Peyer's patch (tissue), 4 donors: ENCODE data around the gene MRPS23. TPM values are rescaled to one million over a fixed set of nuclear protein-coding genes. Genes with fewer than 3 reads are reported as not detected.

Experiments
- DNase-seq, 3 donors: peaks; one replicate each; pipeline ENCODE4 v3.0.0-alpha.2; 2017 to 2019
- H3K27ac ChIP-seq, 4 donors: fragments of 200-600 bp; sonication (generic); one replicate each; pipeline ENCODE4 v1.5.1; 2016 to 2019
- H3K27me3 ChIP-seq, 2 donors: fragments of 200-600 bp; sonication (generic); one replicate each; pipeline ENCODE4 v1.5.1; 2019
- H3K36me3 ChIP-seq, 3 donors: fragments of 200-600 bp; sonication (generic); one replicate each; pipeline ENCODE4 v1.5.1; 2016 to 2019
- H3K4me1 ChIP-seq, 4 donors: fragments of 200-600 bp; sonication (generic); one replicate each; pipeline ENCODE4 v1.5.1; 2016 to 2019
- H3K4me3 ChIP-seq, 4 donors: fragments of 200-600 bp; sonication (generic); 1 replicate in 3 of 4; 2 replicates in 1 of 4; pipeline ENCODE4 v1.5.1; 2016 to 2019; ENCODE audit warnings: mild to moderate bottlenecking in 1 of 4
- H3K9me3 ChIP-seq, 4 donors: fragments of 200-600 bp; sonication (generic); one replicate each; pipeline ENCODE4 v1.5.1; 2016 to 2019; ENCODE audit warnings: mild to moderate bottlenecking in 1 of 4
- CTCF ChIP-seq, 6 experiments: fragments of 450-650 bp in 4 of 6; fragments of 200-600 bp in 2 of 6; sonication (generic) in 1 of 6; IDR thresholded peaks; one replicate each; pipeline ENCODE4 v1.5.1; 2017 to 2019; ENCODE audit warnings: antibody characterized with exemption in 6 of 6, mild to moderate bottlenecking in 3 of 6, moderate library complexity in 1 of 6
- POLR2A ChIP-seq, 2 donors: fragments of 450-650 bp; IDR thresholded peaks; one replicate each; pipeline ENCODE4 v1.5.1; 2017; ENCODE audit warnings: antibody characterized with exemption in 2 of 2, mild to moderate bottlenecking in 2 of 2, moderate library complexity in 2 of 2
- total RNA-seq, 4 donors: library from RNA; depleted of rRNA; stranded (reverse); fragments of >200 nt; gene quantifications; one replicate each; pipeline ENCODE4 v1.1.0, GENCODE V29; 2016

Gene MRPS23
- total RNA-seq, 4 donors from 2014 or later, result 0.83 to 7.4 (median 5.2) TPM

GRCh38 chr17:57888311-57889216, 38.7 kb upstream of the MRPS23 start:
- DNase-seq, result no peak
- no peak overlapping the region for H3K4me3 ChIP-seq
- H3K36me3 ChIP-seq, result no peaks in the 10 kb centered on the region
- H3K27ac ChIP-seq, result peak overlapping the region in 1 of 4 donors; percentile 91
- H3K9me3 ChIP-seq, result no peaks in the 10 kb centered on the region
- no peaks in the 10 kb centered on the region for H3K27me3 ChIP-seq
- peaks cover 0 to 26% (median 5%) of the 10 kb centered on the region in 4 donors for H3K4me1 ChIP-seq
- TF ChIP-seq POLR2A (IDR thresholded peaks at IDR 0.05), result no peak
- TF ChIP-seq CTCF (IDR thresholded peaks at IDR 0.05), result no peak

GRCh38 chr17:57887161-57887560, 37.3 kb upstream of the MRPS23 start:
- Histone ChIP-seq H3K36me3 (no peaks in the 10 kb centered on the region), H3K4me1 (peaks cover 0 to 17% (median 0%) of the 10 kb centered on the region in 4 donors), H3K27me3 (no peaks in the 10 kb centered on the region), H3K4me3 (no peak overlapping the region), H3K27ac (no peak overlapping the region), H3K9me3 (no peaks in the 10 kb centered on the region)
- DNase-seq, result no peak
- no peak for TF ChIP-seq CTCF (IDR thresholded peaks at IDR 0.05)
- TF ChIP-seq POLR2A (IDR thresholded peaks at IDR 0.05), result no peak

DNA sequence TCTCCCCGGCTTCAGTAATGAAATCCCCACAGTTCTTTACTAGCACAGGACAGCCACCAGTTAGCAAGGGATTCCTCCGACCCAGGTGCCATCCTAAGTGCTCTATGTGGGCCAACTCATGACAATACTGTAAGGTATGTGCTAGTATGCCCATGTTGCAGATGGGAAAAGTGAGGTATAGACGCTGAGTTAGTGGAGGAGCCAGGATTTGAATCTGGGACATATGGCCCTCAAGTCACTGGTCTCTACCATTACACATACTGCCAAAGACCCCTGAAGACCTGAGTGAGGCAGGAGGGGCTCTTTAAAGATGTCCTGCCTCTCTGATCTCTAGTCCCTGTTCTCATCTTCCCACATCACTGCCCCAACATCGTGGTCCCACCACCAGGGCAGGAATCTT, 36.2 kb upstream of the MRPS23 start:
- H3K4me1 ChIP-seq, result peaks cover 0 to 26% (median 0%) of the 10 kb centered on the region in 4 donors
- no peak overlapping the region for H3K27ac ChIP-seq

GRCh38 chr17:57885148-57885915, 35.5 kb upstream of the MRPS23 start:
- Histone ChIP-seq H3K4me1 (peaks cover 0 to 29% (median 0%) of the 10 kb centered on the region in 4 donors), H3K4me3 (no peak overlapping the region), H3K27me3 (no peaks in the 10 kb centered on the region), H3K27ac (no peak overlapping the region), H3K36me3 (no peaks in the 10 kb centered on the region), H3K9me3 (no peaks in the 10 kb centered on the region)
- TF ChIP-seq POLR2A (IDR thresholded peaks at IDR 0.05), result no peak
- TF ChIP-seq CTCF (IDR thresholded peaks at IDR 0.05), result no peak
- DNase-seq, result no peak

More for the DNA sequence above, 36.2 kb upstream of the MRPS23 start:
- Histone ChIP-seq H3K36me3 (no peaks in the 10 kb centered on the region), H3K27me3 (no peaks in the 10 kb centered on the region), H3K9me3 (no peaks in the 10 kb centered on the region), H3K4me3 (no peak overlapping the region)
- TF ChIP-seq CTCF (IDR thresholded peaks at IDR 0.05) (no peak), POLR2A (IDR thresholded peaks at IDR 0.05) (no peak)
- no peak for DNase-seq

DNA sequence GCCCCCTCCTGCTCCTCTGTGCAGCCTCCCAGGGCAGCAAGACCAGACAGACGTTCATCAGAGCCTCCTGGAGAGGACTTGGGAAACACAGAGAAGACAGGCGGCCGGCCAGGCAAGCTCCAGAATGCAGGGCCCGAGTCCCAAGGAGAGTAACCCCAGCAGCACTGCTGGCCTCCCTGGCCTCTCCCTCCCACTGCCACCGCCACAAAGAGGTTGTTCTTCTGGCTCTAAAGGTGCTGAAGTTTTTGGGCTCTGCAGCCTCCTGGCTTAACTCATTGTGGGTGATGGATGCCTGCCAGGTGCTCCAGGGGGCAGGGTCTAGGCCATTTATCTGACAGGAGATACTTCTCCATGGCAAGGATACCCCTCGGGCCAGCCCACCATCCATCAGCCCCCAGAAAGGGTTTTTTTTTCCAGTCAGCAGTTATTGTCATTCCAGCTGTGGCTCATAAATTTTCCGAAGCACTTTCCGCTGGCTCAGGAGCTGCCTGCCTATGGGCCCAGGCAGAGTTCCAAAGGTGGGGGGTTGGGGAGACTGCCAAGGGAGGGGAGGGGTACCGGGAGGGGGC, 32.0 kb upstream of the MRPS23 start:
- Histone ChIP-seq H3K27ac (peak overlapping the region in 3 of 4 donors; percentile 49 to 79 (median 52)), H3K4me3 (no peak overlapping the region), H3K27me3 (no peaks in the 10 kb centered on the region), H3K4me1 (peaks cover 0 to 32% (median 0%) of the 10 kb centered on the region in 4 donors), H3K9me3 (no peaks in the 10 kb centered on the region), H3K36me3 (peaks cover 0 to 6% (median 0%) of the 10 kb centered on the region in 3 donors)
- TF ChIP-seq POLR2A (IDR thresholded peaks at IDR 0.05) (no peak), CTCF (IDR thresholded peaks at IDR 0.05) (no peak)
- no peak for DNase-seq
